Thoracic aorta (tissue), 2 donors: ENCODE data around the gene AUTS2. TPM values are rescaled to one million over a fixed set of nuclear protein-coding genes. Genes with fewer than 3 reads are reported as not detected.

Experiments used
- ATAC-seq: fragments of 150-250 bp; one replicate; pipeline ENCODE4 v1.8.0; 2017; ENCODE audit warnings: low read depth; ENCODE audit not compliant: insufficient number of reproducible peaks, low FRiP score
- DNase-seq: peaks from one replicate; pipeline ENCODE4 v3.0.0-alpha.2; 2020; ENCODE audit warnings: low spot score
- H3K27ac ChIP-seq, 2 donors: fragments of 200-600 bp; sonication (generic); 1 replicate in 1 of 2; 2 replicates in 1 of 2; pipeline ENCODE4 v1.5.1; 2016; ENCODE audit warnings: mild to moderate bottlenecking in 2 of 2, moderate library complexity in 2 of 2
- H3K27me3 ChIP-seq: fragments of 200-600 bp; sonication (generic); replicated peaks from 2 replicates; pipeline ENCODE4 v1.6.0; 2016; ENCODE audit warnings: mild to moderate bottlenecking; ENCODE audit not compliant: insufficient read depth
- H3K36me3 ChIP-seq: fragments of 200-600 bp; sonication (generic); one replicate; pipeline ENCODE4 v1.5.1; 2016
- H3K4me1 ChIP-seq, 2 donors: fragments of 200-600 bp; sonication (generic); 1 replicate in 1 of 2; 2 replicates in 1 of 2; pipeline versions ENCODE4 v1.5.1 to v1.6.0; 2016; ENCODE audit warnings: low read depth in 2 of 2, mild to moderate bottlenecking in 1 of 2; ENCODE audit not compliant: control insufficient read depth in 1 of 2
- H3K4me3 ChIP-seq: fragments of 200-600 bp; sonication (generic); 2 replicates; pipeline ENCODE4 v1.5.1; 2016; ENCODE audit warnings: mild to moderate bottlenecking
- H3K9me3 ChIP-seq: fragments of 200-600 bp; sonication (generic); 2 replicates; pipeline ENCODE4 v1.5.1; 2016
- total RNA-seq, 2 donors: library from RNA; depleted of rRNA; stranded (reverse); fragments of >200 nt; gene quantifications; one replicate each; pipeline versions ENCODE4 v1.1.0 to v1.2.3, GENCODE V29; 2016
- TF ChIP-seq, protein P1 (sequence below): fragments of 200-600 bp; sonication (generic); IDR thresholded peaks from one replicate; pipeline ENCODE4 v1.5.1; 2019; ENCODE audit warnings: antibody characterized with exemption

The AUTS2 gene
- total RNA-seq, 2 donors from 2014 or later: 49.4 to 101 TPM

DNA sequence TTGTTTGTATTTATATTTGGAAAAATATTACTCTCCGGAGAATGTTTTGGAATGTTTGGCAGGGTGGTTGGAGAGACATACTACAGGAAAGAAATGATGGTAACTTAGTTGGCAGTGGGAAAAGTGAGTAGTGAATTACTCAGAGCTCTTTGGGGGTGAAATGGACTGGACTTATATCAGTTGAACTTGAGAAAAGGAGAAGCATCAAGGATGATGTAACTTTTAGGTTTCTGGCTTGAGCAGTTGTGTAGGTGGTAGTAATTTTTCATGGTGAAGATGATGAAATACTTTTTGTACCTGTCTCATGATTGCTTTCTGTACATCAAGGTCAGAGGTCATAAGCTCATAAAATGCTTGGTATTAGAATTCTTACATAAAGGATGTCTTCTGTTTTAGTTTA is 617.2 kb downstream of the AUTS2 start:
- H3K4me1 ChIP-seq: no peaks in the 10 kb centered on the region
- no peak for DNase-seq
- H3K4me3 ChIP-seq: no peak overlapping the region
- no peak for ATAC-seq
- H3K27ac ChIP-seq: no peak overlapping the region
- no peaks in the 10 kb centered on the region for H3K36me3 ChIP-seq
- TF ChIP-seq, protein P1, sequence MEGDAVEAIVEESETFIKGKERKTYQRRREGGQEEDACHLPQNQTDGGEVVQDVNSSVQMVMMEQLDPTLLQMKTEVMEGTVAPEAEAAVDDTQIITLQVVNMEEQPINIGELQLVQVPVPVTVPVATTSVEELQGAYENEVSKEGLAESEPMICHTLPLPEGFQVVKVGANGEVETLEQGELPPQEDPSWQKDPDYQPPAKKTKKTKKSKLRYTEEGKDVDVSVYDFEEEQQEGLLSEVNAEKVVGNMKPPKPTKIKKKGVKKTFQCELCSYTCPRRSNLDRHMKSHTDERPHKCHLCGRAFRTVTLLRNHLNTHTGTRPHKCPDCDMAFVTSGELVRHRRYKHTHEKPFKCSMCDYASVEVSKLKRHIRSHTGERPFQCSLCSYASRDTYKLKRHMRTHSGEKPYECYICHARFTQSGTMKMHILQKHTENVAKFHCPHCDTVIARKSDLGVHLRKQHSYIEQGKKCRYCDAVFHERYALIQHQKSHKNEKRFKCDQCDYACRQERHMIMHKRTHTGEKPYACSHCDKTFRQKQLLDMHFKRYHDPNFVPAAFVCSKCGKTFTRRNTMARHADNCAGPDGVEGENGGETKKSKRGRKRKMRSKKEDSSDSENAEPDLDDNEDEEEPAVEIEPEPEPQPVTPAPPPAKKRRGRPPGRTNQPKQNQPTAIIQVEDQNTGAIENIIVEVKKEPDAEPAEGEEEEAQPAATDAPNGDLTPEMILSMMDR: no peak
- H3K27me3 ChIP-seq: no peaks in the 10 kb centered on the region
- no peaks in the 10 kb centered on the region for H3K9me3 ChIP-seq

DNA sequence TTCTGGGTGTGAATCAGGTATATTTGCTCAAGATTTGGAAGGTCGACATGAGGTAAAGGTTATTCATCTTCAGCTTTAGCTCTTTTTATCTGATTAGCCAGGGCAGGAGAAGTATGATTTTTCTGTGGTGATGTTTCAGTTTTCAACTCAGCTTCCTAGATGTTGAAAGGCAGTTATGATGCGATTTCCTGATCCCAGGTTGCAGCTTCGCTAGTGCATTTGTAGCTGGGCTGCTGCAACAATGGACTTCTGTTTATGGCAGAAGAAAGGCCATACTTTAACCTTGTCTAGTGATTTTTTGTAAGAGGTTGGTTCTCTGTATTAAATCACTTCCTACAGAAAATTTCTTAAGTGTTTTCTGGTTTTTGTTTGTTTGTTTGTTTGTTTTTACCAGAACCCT is 619.3 kb downstream of the AUTS2 start:
- TF ChIP-seq, protein P1: no peak
- DNase-seq: no peak
- no peak for ATAC-seq
- Histone ChIP-seq H3K4me3 (no peak overlapping the region), H3K27ac (no peak overlapping the region), H3K9me3 (no peaks in the 10 kb centered on the region), H3K4me1 (no peaks in the 10 kb centered on the region), H3K36me3 (no peaks in the 10 kb centered on the region), H3K27me3 (no peaks in the 10 kb centered on the region)

GRCh38 chr7:70218006-70218405 is 619.7 kb downstream of the AUTS2 start:
- H3K9me3 ChIP-seq: no peaks in the 10 kb centered on the region
- ATAC-seq: no peak
- no peaks in the 10 kb centered on the region for H3K36me3 ChIP-seq
- H3K27me3 ChIP-seq: no peaks in the 10 kb centered on the region
- DNase-seq: no peak
- H3K27ac ChIP-seq: no peak overlapping the region
- TF ChIP-seq, protein P1: no peak
- H3K4me3 ChIP-seq: no peak overlapping the region
- no peaks in the 10 kb centered on the region for H3K4me1 ChIP-seq

DNA sequence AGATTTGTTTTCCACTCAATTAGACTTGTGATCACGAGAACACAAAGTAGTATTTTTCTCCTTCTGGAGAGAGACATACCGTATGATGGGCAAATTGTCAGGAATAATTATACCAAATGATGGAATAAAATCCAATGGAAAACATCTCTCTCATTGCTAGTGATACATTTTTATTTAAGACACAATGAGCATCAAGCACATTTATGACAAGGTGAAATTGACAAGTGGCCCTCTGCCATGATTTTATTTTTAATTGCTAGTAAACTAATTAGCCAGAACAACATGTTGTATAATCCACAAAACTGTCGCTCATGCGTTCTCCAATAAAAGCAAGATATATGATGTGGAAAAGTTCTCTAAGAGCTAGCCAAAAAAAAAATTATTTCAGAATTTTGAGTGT is 620.8 kb downstream of the AUTS2 start:
- H3K9me3 ChIP-seq: no peaks in the 10 kb centered on the region
- H3K4me1 ChIP-seq: no peaks in the 10 kb centered on the region
- ATAC-seq (no peak), DNase-seq (no peak)
- no peaks in the 10 kb centered on the region for H3K36me3 ChIP-seq
- H3K27me3 ChIP-seq: no peaks in the 10 kb centered on the region
- H3K27ac ChIP-seq: no peak overlapping the region
- TF ChIP-seq, protein P1: no peak
- H3K4me3 ChIP-seq: no peak overlapping the region

- no peaks in the 10 kb centered on the region for H3K27me3 ChIP-seq
- DNase-seq (no peak), ATAC-seq (no peak)
- H3K4me3 ChIP-seq: no peak overlapping the region
- H3K9me3 ChIP-seq: peaks cover 19% of the 10 kb centered on the region
- no peak overlapping the region for H3K27ac ChIP-seq
- no peaks in the 10 kb centered on the region for H3K36me3 ChIP-seq
- TF ChIP-seq, protein P1: no peak
- no peaks in the 10 kb centered on the region for H3K4me1 ChIP-seq
Measured at GRCh38 chr7:70229242-70229641, 631.0 kb downstream of the AUTS2 start.
